DND-41 (cell line): ENCODE measurements around the gene GRAMD1A.

Experiments
- ATAC-seq: fragments of 200-7000 bp; cut with Tn5 transposase; 3 replicates; pipeline ENCODE4 v1.9.1; 2021; ENCODE audit warnings: low read depth; ENCODE audit not compliant: insufficient read depth
- DNase-seq: peaks from one replicate; pipeline ENCODE4 v3.0.0-alpha.2; 2020
- H2AFZ ChIP-seq: 2 replicates; pipeline ENCODE4 v1.6.0; 2012; ENCODE audit warnings: low read depth, low read length
- H3K27ac ChIP-seq: 2 replicates; pipeline ENCODE4 v1.5.1; 2012; ENCODE audit warnings: low read length, inconsistent platforms
- H3K27me3 ChIP-seq: fragments of 200-600 bp; sonication (generic); 2 replicates; pipeline ENCODE4 v1.6.0; 2012; ENCODE audit warnings: low read length, mild to moderate bottlenecking, inconsistent platforms; ENCODE audit not compliant: insufficient read depth, poor library complexity
- H3K36me3 ChIP-seq: 2 replicates; pipeline ENCODE4 v1.5.1; 2012; ENCODE audit warnings: low read length, inconsistent platforms; ENCODE audit not compliant: insufficient read depth
- H3K4me1 ChIP-seq: 2 replicates; pipeline ENCODE4 v1.5.1; 2012; ENCODE audit warnings: mild to moderate bottlenecking, low read length; ENCODE audit not compliant: insufficient read depth
- H3K4me2 ChIP-seq: 2 replicates; pipeline ENCODE4 v1.6.0; 2012; ENCODE audit warnings: mild to moderate bottlenecking, moderate library complexity, low read length, inconsistent platforms; ENCODE audit not compliant: insufficient read depth
- H3K4me3 ChIP-seq, 2 experiments: fragments of 200-600 bp in 1 of 2; shearing (Covaris generic) in 1 of 2; 2 replicates each; pipeline ENCODE4 v1.5.1; 2012 to 2016; ENCODE audit warnings: inconsistent platforms in 2 of 2, low read length in 2 of 2, mild to moderate bottlenecking in 2 of 2, low read depth in 1 of 2, moderate library complexity in 1 of 2
- H3K79me2 ChIP-seq: 2 replicates; pipeline ENCODE4 v1.6.0; 2012; ENCODE audit warnings: low read length, inconsistent platforms; ENCODE audit not compliant: insufficient read depth
- H3K9ac ChIP-seq: 2 replicates; pipeline ENCODE4 v1.6.0; 2012; ENCODE audit warnings: low read depth, mild to moderate bottlenecking, inconsistent platforms, low read length, moderate library complexity
- H3K9me3 ChIP-seq: 2 replicates; pipeline ENCODE4 v1.5.1; 2012; ENCODE audit warnings: low read length, moderate library complexity, mild to moderate bottlenecking, inconsistent platforms; ENCODE audit not compliant: insufficient read depth, severe bottlenecking
- H4K20me1 ChIP-seq: 2 replicates; pipeline ENCODE4 v1.6.0; 2012; ENCODE audit warnings: low read length; ENCODE audit not compliant: insufficient read depth
- EZH2 ChIP-seq: IDR thresholded peaks from 3 replicates; pipeline ENCODE4 v1.6.1; 2012; ENCODE audit warnings: borderline replicate concordance, low read depth, mild to moderate bottlenecking, moderate library complexity, low read length, inconsistent platforms; ENCODE audit not compliant: severe bottlenecking
- TF ChIP-seq, protein P1 (sequence below): IDR thresholded peaks from 2 replicates; pipeline ENCODE4 v1.5.1; 2012; ENCODE audit warnings: borderline replicate concordance, low read length, moderate library complexity, mild to moderate bottlenecking; ENCODE audit not compliant: poor library complexity, severe bottlenecking; ENCODE audit errors: extremely low read depth

The GRAMD1A gene

DNA sequence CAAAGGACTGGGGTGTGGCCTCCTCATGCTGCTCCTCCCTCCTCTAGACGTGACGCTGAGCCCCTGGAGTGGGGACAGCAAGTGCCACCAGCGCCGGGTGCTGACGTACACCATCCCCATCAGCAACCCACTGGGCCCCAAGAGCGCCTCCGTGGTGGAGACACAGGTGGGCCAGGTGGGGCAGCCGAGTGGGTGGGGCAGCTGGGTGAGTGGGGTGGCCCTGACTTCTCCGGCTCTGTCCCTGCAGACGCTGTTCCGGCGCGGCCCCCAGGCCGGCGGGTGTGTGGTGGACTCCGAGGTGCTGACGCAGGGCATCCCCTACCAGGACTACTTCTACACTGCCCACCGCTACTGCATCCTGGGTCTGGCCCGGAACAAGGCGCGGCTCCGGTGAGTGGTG is 19.0 kb downstream of the GRAMD1A start:
- ATAC-seq (no peak), DNase-seq (no peak)
- no peak overlapping the region for H3K27ac ChIP-seq
- no peaks in the 10 kb centered on the region for H3K4me1 ChIP-seq
- peaks cover 28% of the 10 kb centered on the region for H4K20me1 ChIP-seq
- no peak overlapping the region for H3K9ac ChIP-seq
- H3K27me3 ChIP-seq, result no peaks in the 10 kb centered on the region
- peaks cover 97% of the 10 kb centered on the region for H3K36me3 ChIP-seq
- H3K4me3 ChIP-seq, result no peak overlapping the region
- H3K79me2 ChIP-seq, result no peaks in the 10 kb centered on the region
- no peak for TF ChIP-seq EZH2
- TF ChIP-seq, protein P1, sequence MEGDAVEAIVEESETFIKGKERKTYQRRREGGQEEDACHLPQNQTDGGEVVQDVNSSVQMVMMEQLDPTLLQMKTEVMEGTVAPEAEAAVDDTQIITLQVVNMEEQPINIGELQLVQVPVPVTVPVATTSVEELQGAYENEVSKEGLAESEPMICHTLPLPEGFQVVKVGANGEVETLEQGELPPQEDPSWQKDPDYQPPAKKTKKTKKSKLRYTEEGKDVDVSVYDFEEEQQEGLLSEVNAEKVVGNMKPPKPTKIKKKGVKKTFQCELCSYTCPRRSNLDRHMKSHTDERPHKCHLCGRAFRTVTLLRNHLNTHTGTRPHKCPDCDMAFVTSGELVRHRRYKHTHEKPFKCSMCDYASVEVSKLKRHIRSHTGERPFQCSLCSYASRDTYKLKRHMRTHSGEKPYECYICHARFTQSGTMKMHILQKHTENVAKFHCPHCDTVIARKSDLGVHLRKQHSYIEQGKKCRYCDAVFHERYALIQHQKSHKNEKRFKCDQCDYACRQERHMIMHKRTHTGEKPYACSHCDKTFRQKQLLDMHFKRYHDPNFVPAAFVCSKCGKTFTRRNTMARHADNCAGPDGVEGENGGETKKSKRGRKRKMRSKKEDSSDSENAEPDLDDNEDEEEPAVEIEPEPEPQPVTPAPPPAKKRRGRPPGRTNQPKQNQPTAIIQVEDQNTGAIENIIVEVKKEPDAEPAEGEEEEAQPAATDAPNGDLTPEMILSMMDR, result no peak
- no peaks in the 10 kb centered on the region for H3K9me3 ChIP-seq
- no peak overlapping the region for H2AFZ ChIP-seq
- no peak overlapping the region for H3K4me2 ChIP-seq

DNA sequence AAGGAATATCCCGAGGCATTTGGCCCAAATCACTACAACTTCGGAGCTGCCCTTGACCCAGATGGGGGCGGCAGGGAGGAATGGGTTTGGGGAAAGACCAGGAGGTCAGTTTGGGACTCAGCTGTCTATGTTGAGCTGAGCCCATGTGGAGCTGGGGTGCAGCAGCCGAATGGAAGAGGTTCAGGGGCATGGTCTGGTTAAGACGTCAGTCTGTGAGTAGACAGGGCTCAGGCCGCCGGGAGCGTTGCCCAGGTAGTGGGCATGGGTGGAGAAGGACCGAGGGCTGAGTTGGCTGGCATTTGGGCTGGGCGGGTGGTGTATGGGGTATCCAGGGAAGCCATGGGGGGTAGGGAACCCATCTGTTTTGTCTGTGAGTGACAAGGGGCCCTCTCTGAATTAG is 20.9 kb downstream of the GRAMD1A start:
- no peaks in the 10 kb centered on the region for H3K79me2 ChIP-seq
- H3K9ac ChIP-seq, result no peak overlapping the region
- no peak overlapping the region for H3K4me2 ChIP-seq
- peaks cover 20% of the 10 kb centered on the region for H4K20me1 ChIP-seq
- ATAC-seq (no peak), DNase-seq (no peak)
- H3K36me3 ChIP-seq, result peaks cover 97% of the 10 kb centered on the region
- H3K27me3 ChIP-seq, result no peaks in the 10 kb centered on the region
- H3K4me1 ChIP-seq, result no peaks in the 10 kb centered on the region
- H3K27ac ChIP-seq, result no peak overlapping the region
- H2AFZ ChIP-seq, result no peak overlapping the region
- H3K9me3 ChIP-seq, result no peaks in the 10 kb centered on the region
- H3K4me3 ChIP-seq, result no peak overlapping the region
- TF ChIP-seq, protein P1, result no peak
- no peak for TF ChIP-seq EZH2

DNA sequence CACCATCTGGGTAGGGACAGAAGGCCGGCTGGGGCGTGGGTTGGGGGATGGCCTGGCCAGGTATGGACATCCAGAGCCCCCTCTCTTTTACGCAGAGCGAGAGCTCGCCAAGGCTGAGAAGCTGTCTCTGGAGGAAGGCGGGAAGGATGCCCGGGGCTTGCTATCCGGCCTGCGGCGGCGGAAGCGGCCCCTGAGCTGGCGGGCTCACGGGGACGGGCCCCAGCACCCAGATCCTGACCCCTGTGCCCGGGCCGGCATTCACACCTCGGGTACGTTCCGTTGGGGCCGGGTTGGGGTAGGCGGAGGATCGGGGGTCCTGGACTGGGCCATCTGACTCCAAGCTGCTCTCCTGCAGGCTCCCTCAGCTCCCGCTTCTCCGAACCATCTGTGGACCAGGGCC is 21.5 kb downstream of the GRAMD1A start:
- no peak overlapping the region for H3K27ac ChIP-seq
- no peaks in the 10 kb centered on the region for H3K27me3 ChIP-seq
- H3K4me1 ChIP-seq, result no peaks in the 10 kb centered on the region
- no peak overlapping the region for H3K9ac ChIP-seq
- ATAC-seq (no peak), DNase-seq (no peak)
- H3K4me3 ChIP-seq, result no peak overlapping the region
- peaks cover 20% of the 10 kb centered on the region for H4K20me1 ChIP-seq
- H3K79me2 ChIP-seq, result no peaks in the 10 kb centered on the region
- no peak overlapping the region for H2AFZ ChIP-seq
- H3K9me3 ChIP-seq, result no peaks in the 10 kb centered on the region
- TF ChIP-seq, protein P1, result no peak
- no peak for TF ChIP-seq EZH2
- peaks cover 99% of the 10 kb centered on the region for H3K36me3 ChIP-seq
- H3K4me2 ChIP-seq, result no peak overlapping the region

DNA sequence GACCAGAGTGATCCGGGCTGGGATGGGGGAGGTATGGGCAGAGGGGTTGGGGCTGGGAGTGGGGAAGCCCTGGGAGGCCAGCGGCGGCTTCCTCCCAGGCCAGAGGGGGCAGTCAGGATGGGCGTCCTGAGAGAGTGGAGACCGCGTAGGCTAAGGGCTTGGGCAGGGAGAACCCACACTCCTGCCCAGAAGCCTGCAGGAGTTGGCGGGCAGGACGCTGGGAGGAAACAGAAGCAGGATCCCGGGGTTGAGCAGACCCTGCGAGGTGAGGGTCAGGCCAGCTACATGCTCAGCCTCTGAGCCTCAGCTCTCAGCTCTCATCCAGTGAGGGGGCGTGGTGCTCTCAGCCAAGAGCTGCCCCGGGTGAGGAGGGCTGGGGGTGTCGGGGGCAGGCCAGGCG is 22.3 kb downstream of the GRAMD1A start:
- ATAC-seq (no peak), DNase-seq (no peak)
- TF ChIP-seq, protein P1, result no peak
- no peak for TF ChIP-seq EZH2
- Histone ChIP-seq H2AFZ (no peak overlapping the region), H3K27me3 (no peaks in the 10 kb centered on the region), H3K4me3 (no peak overlapping the region), H4K20me1 (peaks cover 18% of the 10 kb centered on the region), H3K36me3 (peaks cover 100% of the 10 kb centered on the region), H3K27ac (no peak overlapping the region), H3K4me1 (no peaks in the 10 kb centered on the region), H3K79me2 (no peaks in the 10 kb centered on the region), H3K4me2 (no peak overlapping the region), H3K9me3 (no peaks in the 10 kb centered on the region), H3K9ac (no peak overlapping the region)
